Measurements from ENCODE around the gene OSBPL8. TPM values are rescaled to one million over a fixed set of nuclear protein-coding genes. Genes with fewer than 3 reads are reported as not detected.
"Not testable (repeated sequence)": the region's sequence is repeated elsewhere in the genome, so short reads cannot be mapped to it uniquely, and the experiment has no call there.

OSBPL8 gene
- total RNA-seq, 1 donor from 2014 or later: 56.1 TPM

DNA sequence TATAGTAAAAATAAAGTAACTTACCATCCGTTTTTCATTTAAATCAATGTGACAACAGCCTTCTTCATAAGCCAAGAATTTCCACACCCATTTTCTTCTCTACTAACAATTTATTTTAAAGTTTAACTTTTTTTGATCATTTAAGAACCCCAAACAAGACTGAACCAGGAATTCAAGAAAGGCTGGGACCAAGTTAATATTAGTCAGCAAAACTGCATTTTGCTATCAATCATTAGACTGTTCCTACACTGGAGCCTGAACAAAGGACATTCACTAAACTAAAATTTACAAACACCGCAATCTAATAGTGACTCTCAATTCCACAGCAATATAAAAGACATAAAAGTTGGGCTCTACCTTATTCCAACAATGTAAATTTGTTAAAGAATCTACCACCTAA lies 73.6 kb downstream of the OSBPL8 start:
- Mint-ChIP-seq H3K4me3 (no peak overlapping the region), H3K27ac (no peak overlapping the region), H3K4me1 (ENCODE audit: unreplicated experiment) (no peaks in the 10 kb centered on the region), H3K9me3 (no peaks in the 10 kb centered on the region), H3K36me3 (peaks cover 16% of the 10 kb centered on the region), H3K27me3 (no peaks in the 10 kb centered on the region)
- no peak for DNase-seq (ENCODE audit: extremely low spot score, unreplicated experiment)
- TF ChIP-seq, protein P1, sequence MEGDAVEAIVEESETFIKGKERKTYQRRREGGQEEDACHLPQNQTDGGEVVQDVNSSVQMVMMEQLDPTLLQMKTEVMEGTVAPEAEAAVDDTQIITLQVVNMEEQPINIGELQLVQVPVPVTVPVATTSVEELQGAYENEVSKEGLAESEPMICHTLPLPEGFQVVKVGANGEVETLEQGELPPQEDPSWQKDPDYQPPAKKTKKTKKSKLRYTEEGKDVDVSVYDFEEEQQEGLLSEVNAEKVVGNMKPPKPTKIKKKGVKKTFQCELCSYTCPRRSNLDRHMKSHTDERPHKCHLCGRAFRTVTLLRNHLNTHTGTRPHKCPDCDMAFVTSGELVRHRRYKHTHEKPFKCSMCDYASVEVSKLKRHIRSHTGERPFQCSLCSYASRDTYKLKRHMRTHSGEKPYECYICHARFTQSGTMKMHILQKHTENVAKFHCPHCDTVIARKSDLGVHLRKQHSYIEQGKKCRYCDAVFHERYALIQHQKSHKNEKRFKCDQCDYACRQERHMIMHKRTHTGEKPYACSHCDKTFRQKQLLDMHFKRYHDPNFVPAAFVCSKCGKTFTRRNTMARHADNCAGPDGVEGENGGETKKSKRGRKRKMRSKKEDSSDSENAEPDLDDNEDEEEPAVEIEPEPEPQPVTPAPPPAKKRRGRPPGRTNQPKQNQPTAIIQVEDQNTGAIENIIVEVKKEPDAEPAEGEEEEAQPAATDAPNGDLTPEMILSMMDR (conservative IDR thresholded peaks at IDR 0.05): no peak

DNA sequence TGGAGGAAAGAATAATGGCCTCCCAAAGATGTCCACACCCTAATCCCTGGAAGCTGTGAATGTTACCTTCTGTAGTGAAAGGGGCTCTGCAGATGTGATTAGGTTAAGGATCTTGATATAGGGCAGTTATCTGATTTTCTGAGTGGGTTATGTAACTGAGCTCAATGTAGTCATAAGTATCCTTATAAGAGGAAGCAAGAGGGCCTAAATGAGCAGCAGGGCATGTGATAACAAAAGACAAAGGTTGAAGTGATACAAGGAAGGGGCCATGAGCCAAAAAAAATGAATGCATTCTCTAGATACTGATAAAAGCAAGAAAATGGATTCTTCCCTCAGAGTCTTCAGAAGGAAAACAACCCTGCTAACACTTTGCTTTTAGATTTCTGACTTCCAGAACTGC lies 78.8 kb downstream of the OSBPL8 start:
- TF ChIP-seq, protein P1 (conservative IDR thresholded peaks at IDR 0.05): no peak

DNA sequence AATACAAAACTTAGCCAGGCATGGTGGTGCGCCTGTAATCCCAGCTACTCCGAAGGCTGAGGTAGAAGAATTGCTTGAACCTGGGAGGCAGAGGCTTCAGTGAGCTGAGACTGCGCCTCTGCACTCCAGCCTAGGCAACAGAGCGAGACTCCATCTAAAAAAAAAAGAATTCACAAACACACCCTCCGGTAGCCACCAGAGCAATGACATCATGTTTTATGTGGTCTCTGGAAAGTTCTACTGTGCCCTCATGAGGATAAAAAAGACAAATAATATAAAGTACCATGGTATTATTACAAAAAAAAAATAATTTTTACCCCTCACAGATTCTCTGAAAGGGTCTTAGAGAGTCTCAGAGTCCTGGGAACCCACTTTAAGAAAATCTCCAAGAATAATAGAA lies 81.5 kb downstream of the OSBPL8 start:
- H3K4me1 Mint-ChIP-seq (ENCODE audit: unreplicated experiment): no peaks in the 10 kb centered on the region
- TF ChIP-seq, protein P1 (conservative IDR thresholded peaks at IDR 0.05): no peak
- H3K27me3 Mint-ChIP-seq: no peaks in the 10 kb centered on the region
- H3K27ac Mint-ChIP-seq: no peak overlapping the region
- peaks cover 19% of the 10 kb centered on the region for H3K36me3 Mint-ChIP-seq
- no peaks in the 10 kb centered on the region for H3K9me3 Mint-ChIP-seq
- DNase-seq (ENCODE audit: extremely low spot score, unreplicated experiment): no peak
- H3K4me3 Mint-ChIP-seq: no peak overlapping the region

More for the DNA sequence above, 78.8 kb downstream of the OSBPL8 start:
- Mint-ChIP-seq H3K9me3 (no peaks in the 10 kb centered on the region), H3K27ac (no peak overlapping the region), H3K27me3 (no peaks in the 10 kb centered on the region), H3K4me1 (ENCODE audit: unreplicated experiment) (no peaks in the 10 kb centered on the region), H3K4me3 (no peak overlapping the region), H3K36me3 (peaks cover 21% of the 10 kb centered on the region)
- DNase-seq (ENCODE audit: extremely low spot score, unreplicated experiment): no peak

DNA sequence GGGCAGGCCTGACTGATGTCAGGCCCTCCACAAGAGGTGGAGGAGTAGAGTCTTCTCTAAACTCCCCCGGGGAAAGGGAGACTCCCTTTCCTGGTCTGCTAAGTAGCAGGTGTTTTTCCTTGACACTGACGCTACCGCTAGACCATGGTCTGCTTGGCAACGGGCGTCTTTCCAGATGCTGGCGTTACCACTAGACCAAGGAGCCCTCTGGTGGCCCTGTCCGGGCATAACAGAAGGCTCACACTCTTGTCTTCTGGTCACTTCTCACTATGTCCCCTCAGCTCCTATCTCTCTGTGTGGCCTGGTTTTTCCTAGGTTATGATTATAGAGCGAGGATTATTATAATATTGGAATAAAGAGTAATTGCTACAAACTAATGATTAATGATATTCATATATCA lies 86.7 kb downstream of the OSBPL8 start:
- not testable (repeated sequence) for DNase-seq (ENCODE audit: extremely low spot score, unreplicated experiment); H3K27ac Mint-ChIP-seq; H3K4me3 Mint-ChIP-seq; H3K4me1 Mint-ChIP-seq (ENCODE audit: unreplicated experiment); H3K36me3 Mint-ChIP-seq; H3K27me3 Mint-ChIP-seq; H3K9me3 Mint-ChIP-seq
- TF ChIP-seq, protein P1 (conservative IDR thresholded peaks at IDR 0.05): peak; percentile 41

DNA sequence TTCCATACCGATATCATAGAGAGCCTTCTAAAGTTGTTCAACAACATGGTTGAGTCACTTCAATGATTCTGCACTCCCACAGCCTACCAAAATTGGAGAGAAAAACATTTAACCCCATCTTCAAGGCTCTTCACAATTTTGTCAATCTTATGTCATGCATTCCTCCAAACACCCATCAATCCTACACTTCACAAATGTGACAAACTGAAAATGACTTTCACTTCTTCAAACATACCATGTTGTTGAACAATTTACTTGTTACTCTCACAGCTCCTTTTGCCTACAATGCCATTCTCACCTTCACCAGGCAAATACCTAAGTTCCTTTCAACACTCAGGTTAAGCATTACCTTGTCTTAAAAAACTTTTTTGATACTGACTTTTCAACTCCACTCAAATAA lies 88.0 kb downstream of the OSBPL8 start:
- H3K36me3 Mint-ChIP-seq: peaks cover 7% of the 10 kb centered on the region

More for the DNA sequence above, 88.0 kb downstream of the OSBPL8 start:
- TF ChIP-seq, protein P1 (conservative IDR thresholded peaks at IDR 0.05): no peak
- DNase-seq (ENCODE audit: extremely low spot score, unreplicated experiment): no peak
- no peaks in the 10 kb centered on the region for H3K9me3 Mint-ChIP-seq
- no peak overlapping the region for H3K27ac Mint-ChIP-seq
- H3K27me3 Mint-ChIP-seq: no peaks in the 10 kb centered on the region
- peaks cover 3% of the 10 kb centered on the region for H3K4me1 Mint-ChIP-seq (ENCODE audit: unreplicated experiment)
- H3K4me3 Mint-ChIP-seq: no peak overlapping the region

Measured in type B pancreatic cell (in vitro differentiated cells).